Panc1 (cell line): ENCODE data around the gene BTG1. TPM values are rescaled to one million over a fixed set of nuclear protein-coding genes. Genes with fewer than 3 reads are reported as not detected.
A peak's percentile ranks its signal among the peaks of the same experiment; 100 is the strongest.
"Not testable (repeated sequence)": the region's sequence is repeated elsewhere in the genome, so short reads cannot be mapped to it uniquely, and the experiment has no call there.

Source experiments
- ATAC-seq: fragments of 200-7000 bp; cut with Tn5 transposase; 2 replicates; pipeline ENCODE4 v1.9.1; 2020; ENCODE audit warnings: mild to moderate bottlenecking, moderate library complexity
- BruUV-seq: library from RNA; stranded (reverse); fragments of 400-500 nt; replicated peaks from 2 replicates; lab custom pipeline; 2021; lab: Mats Ljungman, UMichigan
- CTCF ChIA-PET: fragments of 300-600 bp; sonication (Branson Sonifier 250); formaldehyde crosslinking; loops from one replicate; lab custom pipeline; 2022; ENCODE audit warnings: antibody characterized with exemption; lab: Charles Lee
- POLR2A ChIA-PET: fragments of 300-600 bp; sonication (Branson Sonifier 250); formaldehyde crosslinking; loops from one replicate; lab custom pipeline; 2022; ENCODE audit warnings: antibody characterized with exemption; lab: Charles Lee
- DNase-seq: peaks from one replicate; pipeline ENCODE4 v3.0.0-alpha.2; 2010; ENCODE audit warnings: low read depth, low spot score
- H3K27ac ChIP-seq: 2 replicates; pipeline ENCODE4 v1.5.1; 2011; ENCODE audit warnings: mild to moderate bottlenecking, low read length, inconsistent platforms
- H3K27me3 ChIP-seq: fragments of 200-500 bp; sonication (Bioruptor generic); 2 replicates; pipeline ENCODE4 v1.6.0; 2014; ENCODE audit warnings: low read length, inconsistent platforms; ENCODE audit not compliant: control insufficient read depth, insufficient read depth
- H3K36me3 ChIP-seq: fragments of 200-500 bp; sonication (Bioruptor generic); 2 replicates; pipeline ENCODE4 v1.5.1; 2014; ENCODE audit warnings: inconsistent platforms, mild to moderate bottlenecking, low read length, moderate library complexity; ENCODE audit not compliant: control insufficient read depth, insufficient read depth
- H3K4me1 ChIP-seq: 2 replicates; pipeline ENCODE4 v1.5.1; 2011; ENCODE audit warnings: inconsistent platforms, mild to moderate bottlenecking, low read length, moderate library complexity; ENCODE audit not compliant: control insufficient read depth, insufficient read depth
- H3K4me3 ChIP-seq, 2 experiments: 2 replicates each; pipeline ENCODE4 v1.5.1; 2011 to 2012; ENCODE audit warnings: low read depth in 2 of 2, low read length in 2 of 2, mild to moderate bottlenecking in 2 of 2, inconsistent platforms in 1 of 2, moderate library complexity in 1 of 2
- H3K9me3 ChIP-seq: fragments of 200-500 bp; sonication (Bioruptor generic); 2 replicates; pipeline ENCODE4 v1.5.1; 2014; ENCODE audit warnings: low read depth, mild to moderate bottlenecking, inconsistent platforms, low read length, moderate library complexity; ENCODE audit not compliant: control insufficient read depth, insufficient read depth
- TCF7L2 ChIP-seq: IDR thresholded peaks from 2 replicates; pipeline ENCODE4 v1.6.1; 2011; ENCODE audit warnings: mild to moderate bottlenecking, low read depth, low read length, inconsistent platforms
- in situ Hi-C: cut with HindIII; loops from 2 replicates; pipeline ENCODE4 v1.10.0; 2016; ENCODE audit warnings: low sequenced_read_pairs, low pct_unique_long_range_greater_than_20kb
- intact Hi-C: fragments of 100-400 bp; cut with micrococcal nuclease; formaldehyde crosslinking; loops from one replicate; pipeline ENCODE4 v1.10.0; 2022; ENCODE audit not compliant: unreplicated experiment
- total RNA-seq: library from RNA; stranded (reverse); gene quantifications from one replicate; pipeline ENCODE4 v1.2.1, GENCODE V29; 2021; ENCODE audit not compliant: unreplicated experiment
- TF ChIP-seq, protein P1 (sequence below): fragments of 450-650 bp; IDR thresholded peaks from 2 replicates; pipeline ENCODE4 v1.5.1; 2017; ENCODE audit warnings: mild to moderate bottlenecking

The BTG1 gene
- total RNA-seq, 1 experiment from 2014 or later: 50.0 TPM

DNA sequence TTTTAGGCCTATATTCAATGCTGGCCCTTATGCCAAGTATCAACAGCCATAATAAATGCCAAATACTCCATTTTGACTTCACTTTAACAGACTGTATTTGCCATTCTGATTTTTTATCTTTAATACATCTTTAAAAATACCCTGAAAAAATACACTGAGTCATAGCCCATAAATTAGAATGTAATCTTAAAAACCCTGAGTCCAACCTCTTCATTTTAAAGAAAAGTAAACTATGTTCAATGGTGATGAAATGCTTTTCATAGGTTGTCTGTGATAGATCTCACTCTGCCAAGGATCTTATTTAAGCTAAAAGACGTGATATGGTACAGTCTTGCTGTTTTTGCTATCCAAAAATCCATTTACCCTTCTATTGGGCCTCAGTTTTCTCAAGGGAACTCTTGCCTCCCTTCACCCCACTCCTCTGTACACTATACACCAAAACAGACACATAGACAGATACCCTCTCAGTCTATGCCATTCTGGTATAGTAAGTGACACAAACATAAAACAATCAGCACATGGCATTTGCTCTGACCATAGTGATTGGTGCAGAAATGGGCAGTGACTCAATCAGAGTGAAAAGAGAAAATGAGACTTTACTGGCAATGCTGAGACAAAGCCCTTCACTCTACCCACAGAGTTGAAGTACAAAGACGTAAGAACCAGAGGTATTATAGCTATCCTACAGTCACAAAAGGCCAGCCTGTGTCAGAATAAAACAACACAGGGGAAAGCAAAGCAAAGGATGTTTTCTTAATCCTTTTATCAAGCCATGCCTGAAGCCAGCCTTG is 49.1 kb downstream of the BTG1 start:
- no peak overlapping the region for H3K4me3 ChIP-seq
- ChIA-PET POLR2A (no interaction called here), CTCF (no interaction called here)
- peaks cover 3% of the 10 kb centered on the region; the same call in 1 of the 2 replicates for H3K4me1 ChIP-seq
- no peak overlapping the region; the same call in 1 of the 2 replicates for H3K27ac ChIP-seq
- no peaks in the 10 kb centered on the region for H3K27me3 ChIP-seq
- intact Hi-C loops: no loop called here
- no peaks in the 10 kb centered on the region for H3K36me3 ChIP-seq
- ATAC-seq (no peak), DNase-seq (no peak)
- H3K9me3 ChIP-seq: no peaks in the 10 kb centered on the region
- no TSS peak for BruUV-seq
- TF ChIP-seq, protein P1, sequence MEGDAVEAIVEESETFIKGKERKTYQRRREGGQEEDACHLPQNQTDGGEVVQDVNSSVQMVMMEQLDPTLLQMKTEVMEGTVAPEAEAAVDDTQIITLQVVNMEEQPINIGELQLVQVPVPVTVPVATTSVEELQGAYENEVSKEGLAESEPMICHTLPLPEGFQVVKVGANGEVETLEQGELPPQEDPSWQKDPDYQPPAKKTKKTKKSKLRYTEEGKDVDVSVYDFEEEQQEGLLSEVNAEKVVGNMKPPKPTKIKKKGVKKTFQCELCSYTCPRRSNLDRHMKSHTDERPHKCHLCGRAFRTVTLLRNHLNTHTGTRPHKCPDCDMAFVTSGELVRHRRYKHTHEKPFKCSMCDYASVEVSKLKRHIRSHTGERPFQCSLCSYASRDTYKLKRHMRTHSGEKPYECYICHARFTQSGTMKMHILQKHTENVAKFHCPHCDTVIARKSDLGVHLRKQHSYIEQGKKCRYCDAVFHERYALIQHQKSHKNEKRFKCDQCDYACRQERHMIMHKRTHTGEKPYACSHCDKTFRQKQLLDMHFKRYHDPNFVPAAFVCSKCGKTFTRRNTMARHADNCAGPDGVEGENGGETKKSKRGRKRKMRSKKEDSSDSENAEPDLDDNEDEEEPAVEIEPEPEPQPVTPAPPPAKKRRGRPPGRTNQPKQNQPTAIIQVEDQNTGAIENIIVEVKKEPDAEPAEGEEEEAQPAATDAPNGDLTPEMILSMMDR: no peak
- in situ Hi-C loops: no loop called here

DNA sequence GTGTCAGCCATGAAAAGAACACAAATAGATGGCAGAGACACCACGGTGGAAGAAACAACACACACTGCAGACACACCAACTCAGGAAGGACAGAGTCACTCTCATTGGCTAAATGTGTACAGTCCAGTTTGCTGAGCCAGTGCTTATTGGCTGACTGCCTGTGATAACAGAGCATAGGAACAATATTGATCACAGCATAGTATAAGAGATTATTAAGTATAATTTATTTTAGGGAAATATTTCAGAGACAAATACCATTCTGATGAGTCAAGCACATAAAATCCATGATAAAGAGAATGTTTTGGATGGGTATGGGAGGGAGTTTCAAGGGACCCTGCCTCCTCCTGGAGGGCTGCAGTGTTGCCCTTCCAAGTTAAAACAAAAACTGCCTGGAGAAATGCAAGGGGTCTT is 50.9 kb downstream of the BTG1 start:
- ATAC-seq (no peak), DNase-seq (no peak)
- H3K9me3 ChIP-seq: no peaks in the 10 kb centered on the region
- intact Hi-C loops (no loop called here), in situ Hi-C loops (no loop called here)
- H3K27ac ChIP-seq: no peak overlapping the region
- peaks cover 3% of the 10 kb centered on the region; the same call in 1 of the 2 replicates for H3K4me1 ChIP-seq
- no peaks in the 10 kb centered on the region for H3K27me3 ChIP-seq
- TF ChIP-seq, protein P1: peak; percentile 13; the same call in 1 of the 2 replicates
- TF ChIP-seq TCF7L2: no peak
- H3K4me3 ChIP-seq: no peak overlapping the region
- ChIA-PET CTCF (no interaction called here), POLR2A (no interaction called here)
- no peaks in the 10 kb centered on the region for H3K36me3 ChIP-seq
- no TSS peak for BruUV-seq

DNA sequence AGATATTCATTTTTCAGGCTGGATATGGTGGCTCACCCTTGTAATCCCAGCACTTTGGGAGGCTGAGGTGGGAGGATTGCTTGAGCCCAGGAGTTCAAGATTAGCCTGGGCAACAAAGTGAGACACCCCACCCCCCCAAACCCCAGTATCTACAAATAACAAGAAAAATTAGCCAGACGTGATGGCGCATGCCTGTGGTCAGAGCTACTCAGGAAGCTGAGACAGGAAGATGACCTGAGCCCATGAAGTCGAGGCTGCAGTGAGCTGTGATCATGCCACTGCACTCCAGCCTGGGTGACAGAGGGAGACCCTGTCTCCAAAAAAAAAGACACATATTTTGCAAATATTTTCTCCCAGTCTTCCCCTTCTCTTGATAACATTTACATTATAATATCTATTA is 51.3 kb downstream of the BTG1 start:
- POLR2A ChIA-PET, H3K9me3 ChIP-seq, BruUV-seq, H3K27me3 ChIP-seq, CTCF ChIA-PET, H3K4me1 ChIP-seq, H3K36me3 ChIP-seq, H3K4me3 ChIP-seq, intact Hi-C loops, H3K27ac ChIP-seq, DNase-seq, in situ Hi-C loops, ATAC-seq: not testable (repeated sequence)
